Smooth muscle cell (in vitro differentiated cells): ENCODE data around the gene CACNA1D. TPM values are rescaled to one million over a fixed set of nuclear protein-coding genes. Genes with fewer than 3 reads are reported as not detected.

Experiments
- DNase-seq: peaks from one replicate; lab custom pipeline; 2025; ENCODE audit not compliant: unreplicated experiment; lab: John Stamatoyannopoulos, UW
- H2AFZ ChIP-seq: fragments of 200-600 bp; sonication (generic); 2 replicates; pipeline ENCODE4 v1.6.0; 2016; ENCODE audit warnings: antibody characterized with exemption, low read depth, mild to moderate bottlenecking
- H3F3A ChIP-seq: fragments of 200-600 bp; sonication (generic); 2 replicates; pipeline ENCODE4 v1.6.0; 2017; ENCODE audit warnings: antibody characterized with exemption, low read depth
- H3K27ac ChIP-seq: fragments of 200-600 bp; sonication (generic); 2 replicates; pipeline ENCODE4 v1.5.1; 2016; ENCODE audit warnings: low read depth, mild to moderate bottlenecking
- H3K27me3 ChIP-seq: fragments of 200-600 bp; sonication (generic); 2 replicates; pipeline ENCODE4 v1.6.1; 2016; ENCODE audit warnings: low read depth, mild to moderate bottlenecking
- H3K36me3 ChIP-seq: fragments of 200-600 bp; sonication (generic); 2 replicates; pipeline ENCODE4 v1.5.1; 2016; ENCODE audit warnings: low read depth
- H3K4me1 ChIP-seq: fragments of 200-600 bp; sonication (generic); 2 replicates; pipeline ENCODE4 v1.5.1; 2016; ENCODE audit warnings: low read depth
- H3K4me2 ChIP-seq: fragments of 200-600 bp; sonication (generic); 2 replicates; pipeline ENCODE4 v1.6.0; 2016; ENCODE audit warnings: mild to moderate bottlenecking
- H3K4me3 ChIP-seq: fragments of 200-600 bp; sonication (generic); 2 replicates; pipeline ENCODE4 v1.5.1; 2016; ENCODE audit warnings: mild to moderate bottlenecking
- H3K79me2 ChIP-seq: fragments of 200-600 bp; sonication (generic); 2 replicates; pipeline ENCODE4 v1.6.0; 2016; ENCODE audit warnings: low read depth, mild to moderate bottlenecking
- H3K9ac ChIP-seq: fragments of 200-600 bp; sonication (generic); 2 replicates; pipeline ENCODE4 v1.6.0; 2016; ENCODE audit warnings: low read depth
- H3K9me3 ChIP-seq: fragments of 200-600 bp; sonication (generic); replicated peaks from 2 replicates; pipeline ENCODE4 v1.5.1; 2016; ENCODE audit warnings: low read depth
- H4K20me1 ChIP-seq: fragments of 200-600 bp; sonication (generic); 2 replicates; pipeline ENCODE4 v1.6.0; 2016; ENCODE audit warnings: low read depth
- CTCF ChIP-seq: fragments of 200-600 bp; sonication (generic); IDR thresholded peaks from 2 replicates; pipeline ENCODE4 v1.5.1; 2017; ENCODE audit warnings: borderline replicate concordance, mild to moderate bottlenecking, antibody characterized with exemption; ENCODE audit not compliant: insufficient read depth, poor library complexity, severe bottlenecking
- WGBS: methylation state at CpG from one replicate; pipeline ENCODE4 v1.1.7; 2016; ENCODE audit warnings: low lambda C conversion rate; 5-methylcytosine and 5-hydroxymethylcytosine counted together
- polyA plus RNA-seq: library from polyadenylated mRNA; unstranded; fragments of >200 nt; fragmentation: Nextera tagmentation; extraction: Ambion mirVana; gene quantifications from 2 replicates; pipeline ENCODE4 v1.2.1, GENCODE V29; 2016
- total RNA-seq: library from RNA; depleted of rRNA; stranded (reverse); fragments of >200 nt; gene quantifications from 2 replicates; pipeline ENCODE4 v1.2.3, GENCODE V29; 2014

The CACNA1D gene
- total and polyA plus RNA-seq, 2 experiments from 2014 or later = 0.63 to 1.4 TPM

- H3K4me3 ChIP-seq = no peak overlapping the region
- H3K36me3 ChIP-seq = no peaks in the 10 kb centered on the region
- TF ChIP-seq CTCF = no peak
- no peak overlapping the region for H3K4me2 ChIP-seq
- no peaks in the 10 kb centered on the region for H4K20me1 ChIP-seq
- no peaks in the 10 kb centered on the region for H3K9me3 ChIP-seq
- H3K9ac ChIP-seq = no peak overlapping the region
- DNase-seq = no peak
- H2AFZ ChIP-seq = no peak overlapping the region
- no peak overlapping the region for H3K27ac ChIP-seq
- H3K79me2 ChIP-seq = no peaks in the 10 kb centered on the region
- peaks cover 3% of the 10 kb centered on the region for H3K27me3 ChIP-seq
- H3K4me1 ChIP-seq = peaks cover 5% of the 10 kb centered on the region
- WGBS = 71% methylated on average over 5 of the region's 5 CpGs
- no peaks in the 10 kb centered on the region for H3F3A ChIP-seq
Measured at GRCh38 chr3:53788038-53788437, 293.6 kb downstream of the CACNA1D start.

GRCh38 chr3:53789459-53789858 lies 295.0 kb downstream of the CACNA1D start:
- Histone ChIP-seq H3K27ac (no peak overlapping the region), H3K4me2 (no peak overlapping the region), H3K4me1 (peaks cover 5% of the 10 kb centered on the region), H3K36me3 (no peaks in the 10 kb centered on the region), H3K79me2 (no peaks in the 10 kb centered on the region), H3K4me3 (no peak overlapping the region), H4K20me1 (no peaks in the 10 kb centered on the region), H2AFZ (no peak overlapping the region), H3K9me3 (no peaks in the 10 kb centered on the region), H3K9ac (no peak overlapping the region), H3K27me3 (peaks cover 3% of the 10 kb centered on the region), H3F3A (no peaks in the 10 kb centered on the region)
- WGBS = 84% methylated on average over 16 of the region's 16 CpGs
- no peak for TF ChIP-seq CTCF
- DNase-seq = no peak

GRCh38 chr3:53790470-53790869 lies 296.1 kb downstream of the CACNA1D start:
- no peaks in the 10 kb centered on the region for H3K36me3 ChIP-seq
- no peak overlapping the region for H3K4me3 ChIP-seq
- no peaks in the 10 kb centered on the region for H3K79me2 ChIP-seq
- no peaks in the 10 kb centered on the region for H3K9me3 ChIP-seq
- no peak overlapping the region for H2AFZ ChIP-seq
- no peak for DNase-seq
- no peak overlapping the region for H3K9ac ChIP-seq
- H3K27ac ChIP-seq = no peak overlapping the region
- no peaks in the 10 kb centered on the region for H4K20me1 ChIP-seq
- TF ChIP-seq CTCF = no peak
- peaks cover 3% of the 10 kb centered on the region for H3K27me3 ChIP-seq
- WGBS = 95% methylated on average over 5 of the region's 5 CpGs
- H3F3A ChIP-seq = no peaks in the 10 kb centered on the region
- H3K4me2 ChIP-seq = no peak overlapping the region
- peaks cover 11% of the 10 kb centered on the region for H3K4me1 ChIP-seq

GRCh38 chr3:53791317-53791716 lies 296.9 kb downstream of the CACNA1D start:
- Histone ChIP-seq H3K9me3 (no peaks in the 10 kb centered on the region), H3K4me2 (no peak overlapping the region), H3K79me2 (no peaks in the 10 kb centered on the region), H3K9ac (no peak overlapping the region), H3K4me3 (no peak overlapping the region), H3K27ac (no peak overlapping the region), H3F3A (no peaks in the 10 kb centered on the region), H2AFZ (no peak overlapping the region), H4K20me1 (no peaks in the 10 kb centered on the region), H3K36me3 (no peaks in the 10 kb centered on the region), H3K4me1 (peaks cover 20% of the 10 kb centered on the region), H3K27me3 (peaks cover 3% of the 10 kb centered on the region)
- DNase-seq = no peak
- TF ChIP-seq CTCF = no peak
- 96% methylated on average over 7 of the region's 7 CpGs for WGBS
